Stimulated activated CD8-positive, alpha-beta memory T cell treated with anti-CD3 and anti-CD28 coated beads, Interleukin-15, amount 100 ng/mL, for 4 hours (primary cell): ENCODE data around the gene MYO3B.
"Not testable (repeated sequence)": the region's sequence is repeated elsewhere in the genome, so short reads cannot be mapped to it uniquely, and the experiment has no call there.

Experiments
- DNase-seq, 2 donors: peaks; one replicate each; pipeline ENCODE4 v3.0.0-alpha.2; 2020; ENCODE audit warnings: low read depth in 2 of 2

MYO3B gene

GRCh38 chr2:170566138-170566537 is 388.2 kb downstream of the MYO3B start:
- DNase-seq, result no peak

GRCh38 chr2:170567429-170567828 is 389.5 kb downstream of the MYO3B start:
- DNase-seq, result no peak

GRCh38 chr2:170568511-170568910 is 390.6 kb downstream of the MYO3B start:
- no peak for DNase-seq

- DNase-seq, result no peak
Measured at GRCh38 chr2:170571612-170572011, 393.7 kb downstream of the MYO3B start.

GRCh38 chr2:170573671-170574070 is 395.7 kb downstream of the MYO3B start:
- no peak for DNase-seq

- no peak for DNase-seq
Measured at GRCh38 chr2:170576296-170576695, 398.3 kb downstream of the MYO3B start.

- no peak for DNase-seq
Measured at GRCh38 chr2:170577356-170577755, 399.4 kb downstream of the MYO3B start.

- no peak for DNase-seq
Measured at GRCh38 chr2:170578606-170579005, 400.7 kb downstream of the MYO3B start.

GRCh38 chr2:170579511-170579910 is 401.6 kb downstream of the MYO3B start:
- no peak for DNase-seq

GRCh38 chr2:170582313-170582712 is 404.4 kb downstream of the MYO3B start:
- no peak for DNase-seq

- DNase-seq, result no peak
Measured at GRCh38 chr2:170582751-170583463, 405.0 kb downstream of the MYO3B start.

- DNase-seq, result no peak
Measured at GRCh38 chr2:170585067-170585466, 407.1 kb downstream of the MYO3B start.

- no peak for DNase-seq
Measured at GRCh38 chr2:170586571-170587095, 408.7 kb downstream of the MYO3B start.

GRCh38 chr2:170587117-170587516 is 409.2 kb downstream of the MYO3B start:
- DNase-seq, result no peak

- no peak for DNase-seq
Measured at GRCh38 chr2:170587922-170588321, 410.0 kb downstream of the MYO3B start.

- DNase-seq, result no peak
Measured at GRCh38 chr2:170588729-170589128, 410.8 kb downstream of the MYO3B start.

- no peak for DNase-seq
Measured at GRCh38 chr2:170596576-170596975, 418.6 kb downstream of the MYO3B start.

GRCh38 chr2:170598067-170598395 is 420.1 kb downstream of the MYO3B start:
- no peak for DNase-seq

GRCh38 chr2:170601489-170601888 is 423.5 kb downstream of the MYO3B start:
- DNase-seq, result no peak

GRCh38 chr2:170605862-170606261 is 427.9 kb downstream of the MYO3B start:
- DNase-seq, result no peak

- no peak for DNase-seq
Measured at GRCh38 chr2:170607171-170607570, 429.2 kb downstream of the MYO3B start.

GRCh38 chr2:170610615-170611014 is 432.7 kb downstream of the MYO3B start:
- DNase-seq, result no peak

GRCh38 chr2:170618948-170619347 is 441.0 kb downstream of the MYO3B start:
- not testable (repeated sequence) for DNase-seq

GRCh38 chr2:170635094-170635493 is 457.1 kb downstream of the MYO3B start:
- not testable (repeated sequence) for DNase-seq
